Measurements from ENCODE around the gene ADARB1. TPM values are rescaled to one million over a fixed set of nuclear protein-coding genes. Genes with fewer than 3 reads are reported as not detected.

The ADARB1 gene
- total RNA-seq, 1 donor from 2014 or later: 14.5 TPM

DNA sequence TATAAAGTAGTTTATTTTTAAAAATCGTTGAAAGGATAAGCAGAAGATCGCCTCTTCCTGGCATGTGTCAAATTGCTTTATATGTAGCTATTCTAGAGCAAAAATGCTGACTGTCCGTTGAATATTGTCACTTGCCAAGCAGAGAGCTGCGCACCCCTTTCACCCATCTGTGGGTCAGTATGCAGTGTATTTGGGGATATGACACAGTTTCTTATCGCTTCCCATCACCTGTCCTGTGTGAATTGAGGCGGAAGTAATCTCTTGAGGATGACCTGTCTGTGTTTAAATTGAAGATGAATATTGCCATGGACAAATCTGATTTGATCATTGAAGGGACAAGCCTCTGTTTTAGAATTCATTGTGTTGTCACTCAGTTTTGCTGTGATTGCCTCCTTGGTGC lies 161.1 kb downstream of the ADARB1 start:
- Mint-ChIP-seq H3K4me3 (ENCODE audit: unreplicated experiment) (no peak overlapping the region), H3K9me3 (ENCODE audit: unreplicated experiment) (no peaks in the 10 kb centered on the region), H3K4me1 (ENCODE audit: unreplicated experiment) (no peaks in the 10 kb centered on the region), H3K36me3 (ENCODE audit: low read depth, unreplicated experiment) (no peaks in the 10 kb centered on the region), H3K27me3 (ENCODE audit: unreplicated experiment) (peaks cover 1% of the 10 kb centered on the region), H3K27ac (ENCODE audit: unreplicated experiment) (no peak overlapping the region)
- TF ChIP-seq, protein P1, sequence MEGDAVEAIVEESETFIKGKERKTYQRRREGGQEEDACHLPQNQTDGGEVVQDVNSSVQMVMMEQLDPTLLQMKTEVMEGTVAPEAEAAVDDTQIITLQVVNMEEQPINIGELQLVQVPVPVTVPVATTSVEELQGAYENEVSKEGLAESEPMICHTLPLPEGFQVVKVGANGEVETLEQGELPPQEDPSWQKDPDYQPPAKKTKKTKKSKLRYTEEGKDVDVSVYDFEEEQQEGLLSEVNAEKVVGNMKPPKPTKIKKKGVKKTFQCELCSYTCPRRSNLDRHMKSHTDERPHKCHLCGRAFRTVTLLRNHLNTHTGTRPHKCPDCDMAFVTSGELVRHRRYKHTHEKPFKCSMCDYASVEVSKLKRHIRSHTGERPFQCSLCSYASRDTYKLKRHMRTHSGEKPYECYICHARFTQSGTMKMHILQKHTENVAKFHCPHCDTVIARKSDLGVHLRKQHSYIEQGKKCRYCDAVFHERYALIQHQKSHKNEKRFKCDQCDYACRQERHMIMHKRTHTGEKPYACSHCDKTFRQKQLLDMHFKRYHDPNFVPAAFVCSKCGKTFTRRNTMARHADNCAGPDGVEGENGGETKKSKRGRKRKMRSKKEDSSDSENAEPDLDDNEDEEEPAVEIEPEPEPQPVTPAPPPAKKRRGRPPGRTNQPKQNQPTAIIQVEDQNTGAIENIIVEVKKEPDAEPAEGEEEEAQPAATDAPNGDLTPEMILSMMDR (IDR thresholded peaks at IDR 0.05; ENCODE audit: unreplicated experiment): no peak
- DNase-seq (ENCODE audit: low spot score): no peak

GRCh38 chr21:45236481-45236880 lies 162.1 kb downstream of the ADARB1 start:
- Mint-ChIP-seq H3K4me1 (ENCODE audit: unreplicated experiment) (no peaks in the 10 kb centered on the region), H3K4me3 (ENCODE audit: unreplicated experiment) (no peak overlapping the region), H3K9me3 (ENCODE audit: unreplicated experiment) (no peaks in the 10 kb centered on the region), H3K27ac (ENCODE audit: unreplicated experiment) (no peak overlapping the region), H3K36me3 (ENCODE audit: low read depth, unreplicated experiment) (no peaks in the 10 kb centered on the region), H3K27me3 (ENCODE audit: unreplicated experiment) (peaks cover 1% of the 10 kb centered on the region)
- TF ChIP-seq, protein P1 (IDR thresholded peaks at IDR 0.05; ENCODE audit: unreplicated experiment): no peak
- DNase-seq (ENCODE audit: low spot score): no peak

DNA sequence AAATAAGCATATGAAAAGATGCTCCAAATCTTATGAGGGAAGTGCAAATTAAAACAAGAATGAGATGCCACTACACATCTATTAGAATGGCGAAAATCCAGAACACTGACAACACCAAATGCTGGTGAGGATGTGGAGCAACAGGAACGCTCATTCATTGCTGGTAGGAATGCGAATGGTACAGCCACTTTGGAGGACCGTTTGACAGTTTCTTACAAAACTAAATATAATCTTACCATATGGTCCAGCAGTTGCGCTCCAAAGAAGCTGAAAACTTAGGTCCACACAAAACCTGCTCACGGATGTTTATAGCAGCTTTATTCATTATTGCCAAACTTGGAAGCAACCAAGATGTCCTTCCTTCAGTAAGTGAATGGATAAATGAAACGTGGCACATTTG lies 163.0 kb downstream of the ADARB1 start:
- no peaks in the 10 kb centered on the region for H3K4me1 Mint-ChIP-seq (ENCODE audit: unreplicated experiment)
- no peak overlapping the region for H3K27ac Mint-ChIP-seq (ENCODE audit: unreplicated experiment)
- H3K36me3 Mint-ChIP-seq (ENCODE audit: low read depth, unreplicated experiment): no peaks in the 10 kb centered on the region
- no peak for DNase-seq (ENCODE audit: low spot score)
- no peak overlapping the region for H3K4me3 Mint-ChIP-seq (ENCODE audit: unreplicated experiment)
- TF ChIP-seq, protein P1 (IDR thresholded peaks at IDR 0.05; ENCODE audit: unreplicated experiment): no peak
- H3K9me3 Mint-ChIP-seq (ENCODE audit: unreplicated experiment): no peaks in the 10 kb centered on the region
- peaks cover 1% of the 10 kb centered on the region for H3K27me3 Mint-ChIP-seq (ENCODE audit: unreplicated experiment)

DNA sequence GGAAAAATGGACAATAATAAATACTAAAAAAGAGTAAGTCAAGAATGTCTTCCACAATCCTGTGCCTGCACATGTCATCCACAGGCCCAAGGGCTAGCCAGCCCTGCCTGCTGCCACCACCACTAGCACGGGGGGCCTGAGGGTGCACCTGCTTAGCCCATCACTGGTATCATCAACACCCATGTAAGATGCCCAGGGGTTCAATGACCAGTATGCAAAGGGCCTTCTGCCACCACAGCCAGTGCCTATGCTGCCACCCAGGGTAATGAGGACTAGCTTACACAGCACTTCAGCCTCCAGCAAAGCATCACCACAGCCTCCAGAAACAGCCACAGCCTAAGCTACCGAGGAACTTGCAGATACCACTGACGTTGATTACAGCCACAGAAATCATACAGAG lies 167.0 kb downstream of the ADARB1 start:
- Mint-ChIP-seq H3K27me3 (ENCODE audit: unreplicated experiment) (peaks cover 3% of the 10 kb centered on the region), H3K36me3 (ENCODE audit: low read depth, unreplicated experiment) (peaks cover 7% of the 10 kb centered on the region), H3K4me3 (ENCODE audit: unreplicated experiment) (no peak overlapping the region), H3K4me1 (ENCODE audit: unreplicated experiment) (no peaks in the 10 kb centered on the region), H3K9me3 (ENCODE audit: unreplicated experiment) (peaks cover 6% of the 10 kb centered on the region), H3K27ac (ENCODE audit: unreplicated experiment) (no peak overlapping the region)
- DNase-seq (ENCODE audit: low spot score): no peak
- TF ChIP-seq, protein P1 (IDR thresholded peaks at IDR 0.05; ENCODE audit: unreplicated experiment): no peak

GRCh38 chr21:45243603-45244002 lies 169.2 kb downstream of the ADARB1 start:
- Mint-ChIP-seq H3K9me3 (ENCODE audit: unreplicated experiment) (peaks cover 6% of the 10 kb centered on the region), H3K4me1 (ENCODE audit: unreplicated experiment) (no peaks in the 10 kb centered on the region), H3K27ac (ENCODE audit: unreplicated experiment) (no peak overlapping the region), H3K36me3 (ENCODE audit: low read depth, unreplicated experiment) (peaks cover 7% of the 10 kb centered on the region), H3K4me3 (ENCODE audit: unreplicated experiment) (no peak overlapping the region), H3K27me3 (ENCODE audit: unreplicated experiment) (peaks cover 3% of the 10 kb centered on the region)
- TF ChIP-seq, protein P1 (IDR thresholded peaks at IDR 0.05; ENCODE audit: unreplicated experiment): no peak
- no peak for DNase-seq (ENCODE audit: low spot score)

Data from endothelial cell (in vitro differentiated cells).